Ammon's horn (tissue), 1 donor: ENCODE measurements around the gene GPR183.

ENCODE experiments used
- DNase-seq: peaks from one replicate; pipeline ENCODE4 v3.0.0-alpha.2; 2016; ENCODE audit warnings: low spot score

Gene GPR183

DNA sequence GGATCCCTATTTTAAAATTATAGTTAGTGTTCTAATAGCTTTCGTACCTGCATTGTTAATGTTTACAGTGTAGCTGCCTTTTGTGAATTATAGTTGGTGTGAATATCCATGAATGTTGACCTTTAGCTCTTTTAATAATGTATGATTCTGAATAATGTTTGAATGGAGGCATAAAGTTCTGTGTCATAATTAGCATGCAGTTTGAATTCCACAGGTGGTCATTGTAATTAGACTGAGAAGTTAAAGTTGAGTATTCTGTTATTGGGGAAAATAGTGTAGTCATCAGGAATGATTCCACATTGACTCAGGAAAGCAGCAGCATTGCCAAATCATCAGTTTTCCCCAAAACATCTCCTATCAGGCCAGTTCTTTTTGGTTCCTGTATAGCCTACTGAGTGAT lies 61.1 kb downstream of the GPR183 start:
- DNase-seq, result no peak
